ENCODE data around the gene ALG14.

GRCh38 chr1:95113684-95114083, 40.9 kb upstream of the ALG14 start:
- TF ChIP-seq GATAD2B (conservative IDR thresholded peaks at IDR 0.05; ENCODE audit: low read depth): no peak
- no peak for TF ChIP-seq CTCF (IDR thresholded peaks at IDR 0.05 in 2 of 3, conservative IDR thresholded peaks at IDR 0.05 in 1 of 3; ENCODE audit: control insufficient read depth in 2 of 3, extremely low read depth in 1 of 3, insufficient read depth in 1 of 3, low read depth in 3 of 3, low read length in 3 of 3)
- no peak for TF ChIP-seq POLR2AphosphoS5 (IDR thresholded peaks at IDR 0.05; ENCODE audit: low read length)
- TF ChIP-seq ZNF384 (IDR thresholded peaks at IDR 0.05; ENCODE audit: borderline replicate concordance, low read depth, low read length): no peak
- no peak for TF ChIP-seq CBX5 (IDR thresholded peaks at IDR 0.05; ENCODE audit: low read depth)
- no peak for TF ChIP-seq MTA3 (IDR thresholded peaks at IDR 0.05; ENCODE audit: borderline replicate concordance, low read length)
- TF ChIP-seq EP300 (IDR thresholded peaks at IDR 0.05; ENCODE audit: borderline replicate concordance in 1 of 2, control insufficient read depth in 1 of 2, low read depth in 2 of 2, low read length in 2 of 2): no peak
- TF ChIP-seq CBFB (IDR thresholded peaks at IDR 0.05; ENCODE audit: low read depth): no peak
- no peak for TF ChIP-seq RB1 (IDR thresholded peaks at IDR 0.05; ENCODE audit: borderline replicate concordance)
- no peak for TF ChIP-seq POLR2A (IDR thresholded peaks at IDR 0.05; ENCODE audit: low read depth, low read length)
- TF ChIP-seq, protein P1, sequence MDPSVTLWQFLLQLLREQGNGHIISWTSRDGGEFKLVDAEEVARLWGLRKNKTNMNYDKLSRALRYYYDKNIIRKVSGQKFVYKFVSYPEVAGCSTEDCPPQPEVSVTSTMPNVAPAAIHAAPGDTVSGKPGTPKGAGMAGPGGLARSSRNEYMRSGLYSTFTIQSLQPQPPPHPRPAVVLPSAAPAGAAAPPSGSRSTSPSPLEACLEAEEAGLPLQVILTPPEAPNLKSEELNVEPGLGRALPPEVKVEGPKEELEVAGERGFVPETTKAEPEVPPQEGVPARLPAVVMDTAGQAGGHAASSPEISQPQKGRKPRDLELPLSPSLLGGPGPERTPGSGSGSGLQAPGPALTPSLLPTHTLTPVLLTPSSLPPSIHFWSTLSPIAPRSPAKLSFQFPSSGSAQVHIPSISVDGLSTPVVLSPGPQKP (IDR thresholded peaks at IDR 0.05; ENCODE audit: low read depth, low read length): no peak
- no peak for TF ChIP-seq MYC (IDR thresholded peaks at IDR 0.05; ENCODE audit: insufficient read depth, insufficient read length, insufficient replicate concordance, low read length, severe bottlenecking)
